Panc1 (cell line): ENCODE measurements around the gene INTS6L. TPM values are rescaled to one million over a fixed set of nuclear protein-coding genes. Genes with fewer than 3 reads are reported as not detected.

Experiments used
- ATAC-seq: fragments of 200-7000 bp; cut with Tn5 transposase; 2 replicates; pipeline ENCODE4 v1.9.1; 2020; ENCODE audit warnings: mild to moderate bottlenecking, moderate library complexity
- BruUV-seq: library from RNA; stranded (reverse); fragments of 400-500 nt; replicated peaks from 2 replicates; lab custom pipeline; 2021; lab: Mats Ljungman, UMichigan
- CTCF ChIA-PET: fragments of 300-600 bp; sonication (Branson Sonifier 250); formaldehyde crosslinking; loops from one replicate; lab custom pipeline; 2022; ENCODE audit warnings: antibody characterized with exemption; lab: Charles Lee
- POLR2A ChIA-PET: fragments of 300-600 bp; sonication (Branson Sonifier 250); formaldehyde crosslinking; loops from one replicate; lab custom pipeline; 2022; ENCODE audit warnings: antibody characterized with exemption; lab: Charles Lee
- DNase-seq: peaks from one replicate; pipeline ENCODE4 v3.0.0-alpha.2; 2010; ENCODE audit warnings: low read depth, low spot score
- H3K27ac ChIP-seq: 2 replicates; pipeline ENCODE4 v1.5.1; 2011; ENCODE audit warnings: mild to moderate bottlenecking, low read length, inconsistent platforms
- H3K27me3 ChIP-seq: fragments of 200-500 bp; sonication (Bioruptor generic); 2 replicates; pipeline ENCODE4 v1.6.0; 2014; ENCODE audit warnings: low read length, inconsistent platforms; ENCODE audit not compliant: control insufficient read depth, insufficient read depth
- H3K36me3 ChIP-seq: fragments of 200-500 bp; sonication (Bioruptor generic); 2 replicates; pipeline ENCODE4 v1.5.1; 2014; ENCODE audit warnings: inconsistent platforms, mild to moderate bottlenecking, low read length, moderate library complexity; ENCODE audit not compliant: control insufficient read depth, insufficient read depth
- H3K4me1 ChIP-seq: 2 replicates; pipeline ENCODE4 v1.5.1; 2011; ENCODE audit warnings: inconsistent platforms, mild to moderate bottlenecking, low read length, moderate library complexity; ENCODE audit not compliant: control insufficient read depth, insufficient read depth
- H3K4me3 ChIP-seq, 2 experiments: 2 replicates each; pipeline ENCODE4 v1.5.1; 2011 to 2012; ENCODE audit warnings: low read depth in 2 of 2, low read length in 2 of 2, mild to moderate bottlenecking in 2 of 2, inconsistent platforms in 1 of 2, moderate library complexity in 1 of 2
- H3K9me3 ChIP-seq: fragments of 200-500 bp; sonication (Bioruptor generic); 2 replicates; pipeline ENCODE4 v1.5.1; 2014; ENCODE audit warnings: low read depth, mild to moderate bottlenecking, inconsistent platforms, low read length, moderate library complexity; ENCODE audit not compliant: control insufficient read depth, insufficient read depth
- CTCF ChIP-seq: fragments of 450-650 bp; IDR thresholded peaks from 2 replicates; pipeline ENCODE4 v1.5.1; 2017; ENCODE audit warnings: mild to moderate bottlenecking
- POLR2AphosphoS5 ChIP-seq: IDR thresholded peaks from 2 replicates; pipeline ENCODE4 v1.6.1; 2012; ENCODE audit warnings: mild to moderate bottlenecking, low read depth, low read length, moderate library complexity
- REST ChIP-seq, 2 experiments: IDR thresholded peaks; 2 replicates each; pipeline ENCODE4 v1.6.1; 2011 to 2012; ENCODE audit warnings: low read depth in 2 of 2, control low read depth in 1 of 2, low read length in 1 of 2, mild to moderate bottlenecking in 1 of 2, moderate library complexity in 1 of 2; ENCODE audit not compliant: insufficient read depth in 1 of 2
- SIN3A ChIP-seq: IDR thresholded peaks from 2 replicates; pipeline ENCODE4 v1.6.1; 2012; ENCODE audit warnings: low read depth, mild to moderate bottlenecking, low read length, moderate library complexity, borderline replicate concordance; ENCODE audit not compliant: insufficient read depth
- TCF7L2 ChIP-seq: IDR thresholded peaks from 2 replicates; pipeline ENCODE4 v1.6.1; 2011; ENCODE audit warnings: mild to moderate bottlenecking, low read depth, low read length, inconsistent platforms
- in situ Hi-C: cut with HindIII; loops from 2 replicates; pipeline ENCODE4 v1.10.0; 2016; ENCODE audit warnings: low sequenced_read_pairs, low pct_unique_long_range_greater_than_20kb
- intact Hi-C: fragments of 100-400 bp; cut with micrococcal nuclease; formaldehyde crosslinking; loops from one replicate; pipeline ENCODE4 v1.10.0; 2022; ENCODE audit not compliant: unreplicated experiment
- total RNA-seq: library from RNA; stranded (reverse); gene quantifications from one replicate; pipeline ENCODE4 v1.2.1, GENCODE V29; 2021; ENCODE audit not compliant: unreplicated experiment

The INTS6L gene
- total RNA-seq, 1 experiment from 2014 or later, result 19.6 TPM

- intact Hi-C loops, result no loop called here
- no peak for TF ChIP-seq SIN3A
- TF ChIP-seq POLR2AphosphoS5, result no peak
- no peak for TF ChIP-seq TCF7L2
- no peak for TF ChIP-seq CTCF
- TF ChIP-seq REST (IDR thresholded peaks at IDR 0.05; ENCODE audit: insufficient read depth in 1 of 2, low read depth in 2 of 2, low read length in 1 of 2), result no peak
Observed at GRCh38 chrX:135505351-135505750, 15.1 kb upstream of the INTS6L start.

GRCh38 chrX:135509885-135510284, 10.6 kb upstream of the INTS6L start:
- in situ Hi-C loops, result no loop called here
- POLR2A ChIA-PET, result no interaction called here

More at GRCh38 chrX:135505351-135505750, 15.1 kb upstream of the INTS6L start:
- no TSS peak for BruUV-seq
- DNase-seq, result no peak
- Histone ChIP-seq H3K27ac (no peak overlapping the region), H3K9me3 (no peaks in the 10 kb centered on the region), H3K4me3 (no peak overlapping the region), H3K4me1 (no peaks in the 10 kb centered on the region), H3K27me3 (peaks cover 9% of the 10 kb centered on the region), H3K36me3 (no peaks in the 10 kb centered on the region)
- no peak for ATAC-seq
- CTCF ChIA-PET, result no interaction called here
- POLR2A ChIA-PET, result no interaction called here
- in situ Hi-C loops, result no loop called here

More at GRCh38 chrX:135509885-135510284, 10.6 kb upstream of the INTS6L start:
- CTCF ChIA-PET, result no interaction called here
- TF ChIP-seq REST (IDR thresholded peaks at IDR 0.05; ENCODE audit: insufficient read depth in 1 of 2, low read depth in 2 of 2, low read length in 1 of 2) (no peak), CTCF (no peak), POLR2AphosphoS5 (no peak), TCF7L2 (no peak), SIN3A (no peak)
- intact Hi-C loops, result no loop called here
- Histone ChIP-seq H3K4me1 (no peaks in the 10 kb centered on the region), H3K9me3 (no peaks in the 10 kb centered on the region), H3K27me3 (peaks cover 6% of the 10 kb centered on the region; the same call in 1 of the 2 replicates), H3K4me3 (no peak overlapping the region), H3K36me3 (no peaks in the 10 kb centered on the region), H3K27ac (no peak overlapping the region)
- BruUV-seq, result no TSS peak
- ATAC-seq (no peak), DNase-seq (no peak)
